ENCODE measurements around the gene IER5.

Gene IER5

GRCh38 chr1:181097242-181097641, 8.7 kb downstream of the IER5 start:
- Mint-ChIP-seq H3K27me3 (no peaks in the 10 kb centered on the region), H3K4me1 (peaks cover 66 to 91% of the 10 kb centered on the region in 2 donors), H3K27ac (peak overlapping the region; percentile 70), H3K36me3 (peaks cover 30 to 50% of the 10 kb centered on the region in 2 donors), H3K9me3 (no peaks in the 10 kb centered on the region), H3K4me3 (no peak overlapping the region)
- DNase-seq (no peak), ATAC-seq (replicated peaks) (no peak)

DNA sequence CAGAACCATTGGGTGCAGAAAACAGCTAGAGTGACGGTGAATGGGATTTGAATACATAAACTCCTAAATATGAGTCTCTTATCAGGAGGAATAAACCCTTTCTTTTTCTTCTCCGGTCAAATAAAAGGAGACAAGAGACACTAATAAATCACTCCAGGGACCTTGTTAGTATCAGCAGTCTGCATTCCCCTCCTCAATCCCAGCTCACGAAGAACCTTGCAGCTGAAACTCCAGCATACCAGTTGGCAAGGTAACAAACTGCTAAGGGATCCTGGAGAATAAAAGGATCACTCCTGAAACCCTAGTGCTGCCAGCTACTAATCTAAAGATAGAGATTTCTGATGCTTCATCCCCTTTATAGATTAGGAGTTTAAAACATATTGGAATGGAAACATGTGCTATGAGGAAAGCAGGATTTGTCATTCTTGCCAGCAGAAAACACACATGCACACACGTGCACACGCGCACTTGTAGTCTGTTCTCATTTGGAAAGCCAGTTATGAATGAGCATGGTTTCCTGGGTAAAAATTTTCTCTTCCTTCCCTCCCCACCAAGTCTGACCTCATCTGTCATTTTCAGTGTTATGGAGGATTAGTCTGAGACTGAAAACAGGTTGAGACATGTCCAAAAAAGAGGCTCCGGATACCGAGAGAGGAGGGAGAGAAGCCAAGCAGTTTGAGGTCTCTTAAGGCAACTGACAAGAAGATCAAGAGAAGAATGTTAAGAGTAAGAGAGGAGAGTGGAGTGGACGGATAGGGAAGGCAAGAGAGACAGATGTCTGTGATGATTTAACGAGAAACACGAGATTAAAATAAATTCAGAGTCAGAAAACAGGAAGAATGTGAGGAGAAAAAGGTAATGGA, 10.9 kb downstream of the IER5 start:
- Mint-ChIP-seq H3K9me3 (no peaks in the 10 kb centered on the region), H3K4me3 (peak overlapping the region; percentile 74 to 79), H3K27me3 (no peaks in the 10 kb centered on the region), H3K4me1 (peaks cover 65 to 96% of the 10 kb centered on the region in 2 donors), H3K27ac (peak overlapping the region; percentile 97), H3K36me3 (peaks cover 17 to 30% of the 10 kb centered on the region in 2 donors)
- peak; percentile 39 for DNase-seq
- ATAC-seq (replicated peaks), result peak; percentile 84 to 88

- peak overlapping the region; percentile 74 to 79 for H3K4me3 Mint-ChIP-seq
- peaks cover 62 to 91% of the 10 kb centered on the region in 2 donors for H3K4me1 Mint-ChIP-seq
- no peaks in the 10 kb centered on the region for H3K9me3 Mint-ChIP-seq
- H3K36me3 Mint-ChIP-seq, result peaks cover 10 to 22% of the 10 kb centered on the region in 2 donors
- H3K27ac Mint-ChIP-seq, result peak overlapping the region; percentile 97
- ATAC-seq (replicated peaks) (peak; percentile 12 to 18), DNase-seq (peak; percentile 13)
- H3K27me3 Mint-ChIP-seq, result no peaks in the 10 kb centered on the region
Observed at GRCh38 chr1:181100015-181100905, 11.8 kb downstream of the IER5 start.

GRCh38 chr1:181100934-181101333, 12.4 kb downstream of the IER5 start:
- no peaks in the 10 kb centered on the region for H3K27me3 Mint-ChIP-seq
- ATAC-seq (replicated peaks) (no peak), DNase-seq (no peak)
- H3K4me3 Mint-ChIP-seq, result peak overlapping the region in 1 of 2 donors; percentile 51
- H3K36me3 Mint-ChIP-seq, result peaks cover 8 to 16% of the 10 kb centered on the region in 2 donors
- peaks cover 60 to 89% of the 10 kb centered on the region in 2 donors for H3K4me1 Mint-ChIP-seq
- no peaks in the 10 kb centered on the region for H3K9me3 Mint-ChIP-seq
- peak overlapping the region; percentile 75 for H3K27ac Mint-ChIP-seq

- Mint-ChIP-seq H3K4me1 (peaks cover 61 to 89% of the 10 kb centered on the region in 2 donors), H3K27ac (no peak overlapping the region), H3K36me3 (peaks cover 4 to 9% of the 10 kb centered on the region in 2 donors), H3K9me3 (no peaks in the 10 kb centered on the region), H3K27me3 (no peaks in the 10 kb centered on the region), H3K4me3 (no peak overlapping the region)
- ATAC-seq (replicated peaks), result no peak
- DNase-seq, result no peak
Observed at GRCh38 chr1:181101581-181102226, 13.2 kb downstream of the IER5 start.

DNA sequence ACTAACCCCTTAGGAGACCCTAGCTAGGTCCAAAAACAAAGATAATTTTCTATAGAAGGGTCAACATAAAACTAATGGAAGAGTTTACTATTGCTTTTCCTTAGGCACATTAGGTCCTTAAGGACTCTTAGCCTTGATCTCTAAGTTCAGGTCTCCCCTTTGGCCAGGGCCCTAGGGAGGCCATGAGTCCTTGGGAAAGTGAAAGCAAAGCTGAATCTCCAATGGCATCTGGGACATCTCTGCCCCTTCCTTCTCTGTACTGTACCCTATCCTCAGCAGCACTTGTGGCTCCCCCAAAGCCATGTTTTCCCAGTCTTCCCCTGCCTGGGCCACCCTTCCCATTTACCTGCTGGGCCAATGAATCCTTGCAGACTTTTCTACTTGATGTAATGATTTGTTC, 14.3 kb downstream of the IER5 start:
- Mint-ChIP-seq H3K4me3 (no peak overlapping the region), H3K27me3 (no peaks in the 10 kb centered on the region), H3K9me3 (no peaks in the 10 kb centered on the region), H3K36me3 (peaks cover 4 to 8% of the 10 kb centered on the region in 2 donors), H3K27ac (no peak overlapping the region), H3K4me1 (peaks cover 64 to 89% of the 10 kb centered on the region in 2 donors)
- DNase-seq, result no peak
- ATAC-seq (replicated peaks), result no peak

- Mint-ChIP-seq H3K27me3 (no peaks in the 10 kb centered on the region), H3K9me3 (no peaks in the 10 kb centered on the region), H3K4me1 (peaks cover 59 to 85% of the 10 kb centered on the region in 2 donors), H3K27ac (no peak overlapping the region), H3K36me3 (peaks cover 0 to 4% of the 10 kb centered on the region in 2 donors), H3K4me3 (no peak overlapping the region)
- DNase-seq (no peak), ATAC-seq (replicated peaks) (no peak)
Observed at GRCh38 chr1:181103399-181103798, 14.9 kb downstream of the IER5 start.

DNA sequence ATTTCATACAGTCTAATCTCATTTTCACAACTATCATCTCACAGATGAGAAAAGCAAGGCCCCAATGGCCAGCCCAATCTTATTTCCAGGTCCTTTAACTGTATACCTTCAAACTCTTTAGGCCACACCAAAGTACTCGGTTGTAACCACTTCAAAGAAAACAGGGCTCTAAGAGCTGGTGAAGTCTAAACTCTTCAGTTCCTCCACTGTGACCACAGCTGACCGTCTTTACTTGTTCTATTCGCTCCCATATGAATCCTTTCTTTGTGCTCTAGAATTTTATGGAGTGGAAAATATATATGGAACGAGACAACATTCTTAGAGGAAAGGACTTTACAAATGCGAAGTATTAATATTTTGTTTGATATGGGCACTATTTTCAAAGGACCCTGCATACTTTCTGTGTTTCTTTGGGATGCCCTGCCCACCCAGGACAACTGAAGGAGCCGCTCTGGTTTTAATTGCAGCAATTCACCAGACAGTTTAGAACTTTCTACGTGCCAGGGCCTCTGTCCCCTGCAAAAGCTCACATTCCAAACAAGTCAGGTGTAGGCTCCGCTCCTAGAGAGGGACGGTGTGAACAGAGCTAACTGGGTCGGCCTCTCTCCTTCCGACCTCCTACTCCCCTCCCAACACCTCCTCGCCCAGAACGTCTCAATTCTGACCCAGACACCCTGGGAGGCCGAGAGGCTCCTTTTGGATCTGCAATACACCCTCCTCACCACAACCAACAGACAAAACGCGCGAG, 15.7 kb downstream of the IER5 start:
- peak overlapping the region; percentile 83 for H3K27ac Mint-ChIP-seq
- ATAC-seq (replicated peaks), result peak; percentile 58 to 63
- H3K9me3 Mint-ChIP-seq, result no peaks in the 10 kb centered on the region
- H3K4me3 Mint-ChIP-seq, result peak overlapping the region; percentile 76 to 86
- peaks cover 0 to 4% of the 10 kb centered on the region in 2 donors for H3K36me3 Mint-ChIP-seq
- no peak for DNase-seq
- H3K27me3 Mint-ChIP-seq, result no peaks in the 10 kb centered on the region
- peaks cover 52 to 77% of the 10 kb centered on the region in 2 donors for H3K4me1 Mint-ChIP-seq

DNA sequence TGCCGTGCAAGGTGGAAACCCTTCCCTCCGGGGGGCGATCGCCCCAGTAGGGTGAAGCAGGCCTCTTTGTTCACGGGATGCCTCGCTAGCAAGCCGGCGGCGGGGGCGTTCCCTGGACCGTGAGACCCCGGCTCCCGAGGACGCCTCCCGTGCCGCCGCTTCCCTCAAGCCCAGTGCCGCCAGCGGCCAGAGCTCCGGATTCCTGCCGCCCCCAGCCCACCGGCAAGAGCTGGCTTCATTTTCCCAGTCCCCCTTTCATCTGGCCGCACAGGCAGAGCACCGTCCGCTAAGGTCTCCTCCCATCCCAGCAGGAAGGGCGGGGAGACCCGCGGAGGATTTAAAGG, 16.3 kb downstream of the IER5 start:
- H3K9me3 Mint-ChIP-seq, result no peaks in the 10 kb centered on the region
- H3K4me3 Mint-ChIP-seq, result peak overlapping the region; percentile 76 to 86
- peak overlapping the region; percentile 83 for H3K27ac Mint-ChIP-seq
- ATAC-seq (replicated peaks), result no peak
- peaks cover 0 to 4% of the 10 kb centered on the region in 2 donors for H3K36me3 Mint-ChIP-seq
- no peaks in the 10 kb centered on the region for H3K27me3 Mint-ChIP-seq
- peak; percentile 33 for DNase-seq
- H3K4me1 Mint-ChIP-seq, result peaks cover 48 to 76% of the 10 kb centered on the region in 2 donors

DNA sequence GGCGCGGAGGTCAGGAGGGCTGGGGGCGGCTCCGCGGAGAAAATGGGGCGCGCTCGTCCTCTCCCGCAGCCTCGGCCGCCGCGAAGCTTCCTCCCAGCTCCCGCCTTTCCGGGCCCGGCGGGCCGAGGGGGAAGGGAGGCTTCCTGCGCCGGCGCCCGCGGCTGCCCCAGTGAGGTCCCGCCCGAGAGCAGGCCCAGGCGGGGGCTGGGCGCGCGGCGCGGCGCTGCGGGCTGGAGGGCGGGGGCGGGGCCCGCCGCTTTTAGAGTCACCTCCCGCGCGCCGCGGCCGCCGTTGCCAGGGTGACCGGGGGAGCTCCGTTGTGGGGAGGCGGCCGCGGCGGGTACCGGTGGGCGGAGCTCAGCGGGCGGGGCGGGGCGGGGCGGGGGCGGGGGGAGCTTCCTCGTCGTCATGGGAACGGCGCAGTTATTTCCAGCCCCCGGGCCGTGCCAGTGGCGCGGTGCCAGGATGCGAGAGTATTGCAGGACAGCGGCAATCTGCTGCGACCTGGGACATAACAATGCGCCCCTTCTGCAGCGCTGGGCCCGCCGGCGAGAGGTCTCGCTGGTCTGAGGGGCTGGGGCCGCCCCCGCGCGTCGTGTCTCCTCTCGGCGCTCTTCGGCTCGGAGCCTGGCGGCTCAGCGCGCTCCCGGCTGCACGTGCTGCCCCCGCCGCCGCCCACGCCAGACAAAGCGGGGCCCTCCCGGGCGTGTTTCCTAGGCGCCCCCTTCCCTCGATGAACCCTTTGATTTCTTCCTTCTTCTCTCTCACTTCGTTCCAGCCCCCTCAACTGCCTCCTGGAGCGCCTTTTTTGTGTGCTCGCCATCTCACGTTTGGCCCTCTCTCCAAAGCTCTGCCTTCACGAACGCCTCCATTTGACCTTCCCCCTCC, 16.9 kb downstream of the IER5 start:
- H3K9me3 Mint-ChIP-seq, result no peaks in the 10 kb centered on the region
- ATAC-seq (replicated peaks), result peak; percentile 86 to 91
- peak overlapping the region; percentile 83 for H3K27ac Mint-ChIP-seq
- H3K4me3 Mint-ChIP-seq, result peak overlapping the region; percentile 76 to 86
- peaks cover 46 to 76% of the 10 kb centered on the region in 2 donors for H3K4me1 Mint-ChIP-seq
- DNase-seq, result peak; percentile 79
- peaks cover 0 to 4% of the 10 kb centered on the region in 2 donors for H3K36me3 Mint-ChIP-seq
- no peaks in the 10 kb centered on the region for H3K27me3 Mint-ChIP-seq

DNA sequence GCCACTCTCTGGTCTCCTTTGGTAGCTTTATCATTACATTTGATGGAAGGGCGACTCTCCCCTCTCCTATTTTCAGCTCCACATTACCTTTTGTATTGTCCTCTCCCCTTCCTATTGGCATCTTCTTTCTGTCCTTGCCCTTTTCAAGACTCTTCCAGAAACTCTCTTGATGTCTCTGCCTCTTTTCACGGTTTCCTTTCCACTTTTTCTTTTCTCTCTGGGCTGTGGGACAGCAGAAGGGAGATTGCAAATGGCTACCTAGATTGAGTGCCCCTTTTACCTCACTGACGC, 17.5 kb downstream of the IER5 start:
- H3K27me3 Mint-ChIP-seq, result no peaks in the 10 kb centered on the region
- H3K9me3 Mint-ChIP-seq, result no peaks in the 10 kb centered on the region
- H3K27ac Mint-ChIP-seq, result peak overlapping the region; percentile 44
- peak overlapping the region; percentile 76 to 85 for H3K4me3 Mint-ChIP-seq
- no peak for ATAC-seq (replicated peaks)
- H3K36me3 Mint-ChIP-seq, result no peaks in the 10 kb centered on the region
- no peak for DNase-seq
- H3K4me1 Mint-ChIP-seq, result peaks cover 40 to 73% of the 10 kb centered on the region in 2 donors

DNA sequence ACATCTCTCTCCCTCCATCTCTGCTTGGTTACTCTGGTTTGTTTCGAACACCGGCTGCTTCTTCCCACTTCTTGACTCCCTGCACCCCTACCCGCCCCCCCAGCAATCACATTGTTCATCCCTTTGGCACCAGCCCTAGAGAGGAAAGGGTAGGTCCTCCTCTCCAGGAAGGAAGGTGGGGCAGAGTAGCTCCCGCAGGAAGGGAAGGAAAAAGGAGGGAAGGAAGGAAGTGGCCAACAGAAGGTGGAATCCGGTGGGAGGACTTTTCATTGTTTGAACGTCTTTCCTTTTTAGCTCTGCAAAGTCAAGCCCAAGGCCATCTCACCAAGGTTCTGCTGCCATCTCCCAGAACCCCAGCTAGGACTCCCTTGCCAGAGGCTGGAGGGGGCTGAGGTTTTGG, 18.0 kb downstream of the IER5 start:
- no peaks in the 10 kb centered on the region for H3K27me3 Mint-ChIP-seq

GRCh38 chr1:181107711-181108110, 19.2 kb downstream of the IER5 start:
- Mint-ChIP-seq H3K36me3 (no peaks in the 10 kb centered on the region), H3K4me1 (peaks cover 39 to 76% of the 10 kb centered on the region in 2 donors), H3K27ac (no peak overlapping the region), H3K4me3 (no peak overlapping the region), H3K27me3 (no peaks in the 10 kb centered on the region), H3K9me3 (no peaks in the 10 kb centered on the region)
- ATAC-seq (replicated peaks), result no peak
- DNase-seq, result no peak

More for the DNA sequence above, 18.0 kb downstream of the IER5 start:
- Mint-ChIP-seq H3K4me1 (peaks cover 37 to 73% of the 10 kb centered on the region in 2 donors), H3K27ac (no peak overlapping the region), H3K36me3 (no peaks in the 10 kb centered on the region), H3K4me3 (no peak overlapping the region), H3K9me3 (no peaks in the 10 kb centered on the region)
- DNase-seq (no peak), ATAC-seq (replicated peaks) (no peak)

Measured in stimulated activated naive B cell treated with anti-CD40 and anti-IgM and Interleukin-4, amounts not matched to agents 10 μg/mL and 1 μg/mL and 100 μg/mL, for 72 hours (primary cell).